Neural progenitor cell (in vitro differentiated cells): ENCODE measurements around the gene TSPAN18. TPM values are rescaled to one million over a fixed set of nuclear protein-coding genes. Genes with fewer than 3 reads are reported as not detected.

Source experiments
- DNase-seq: peaks from one replicate; pipeline ENCODE4 v3.0.0-alpha.2; 2016; ENCODE audit warnings: low spot score
- H2AFZ ChIP-seq: fragments of 200-600 bp; sonication (generic); replicated peaks from 2 replicates; pipeline ENCODE4 v1.6.1; 2016; ENCODE audit warnings: antibody characterized with exemption
- H3F3A ChIP-seq: fragments of 200-600 bp; sonication (generic); 2 replicates; pipeline ENCODE4 v1.6.1; 2016; ENCODE audit warnings: antibody characterized with exemption, low read depth
- H3K27ac ChIP-seq: fragments of 200-600 bp; sonication (generic); 2 replicates; pipeline ENCODE4 v1.5.1; 2016; ENCODE audit warnings: mild to moderate bottlenecking
- H3K27me3 ChIP-seq: fragments of 200-600 bp; sonication (generic); 2 replicates; pipeline ENCODE4 v1.6.1; 2016; ENCODE audit warnings: mild to moderate bottlenecking, moderate library complexity
- H3K36me3 ChIP-seq: fragments of 200-600 bp; sonication (generic); 2 replicates; pipeline ENCODE4 v1.5.1; 2016
- H3K4me1 ChIP-seq: fragments of 200-600 bp; sonication (generic); 2 replicates; pipeline ENCODE4 v1.6.1; 2016; ENCODE audit warnings: mixed run types
- H3K4me2 ChIP-seq: fragments of 200-600 bp; sonication (generic); 2 replicates; pipeline ENCODE4 v1.6.1; 2016
- H3K4me3 ChIP-seq: fragments of 200-600 bp; sonication (generic); 2 replicates; pipeline ENCODE4 v1.5.1; 2016
- H3K79me2 ChIP-seq: fragments of 200-600 bp; sonication (generic); 2 replicates; pipeline ENCODE4 v1.6.1; 2016; ENCODE audit warnings: low read depth
- H3K9ac ChIP-seq: fragments of 200-600 bp; sonication (generic); 2 replicates; pipeline ENCODE4 v1.6.1; 2016
- H3K9me3 ChIP-seq: fragments of 200-600 bp; sonication (generic); 2 replicates; pipeline ENCODE4 v1.5.1; 2016; ENCODE audit warnings: low read depth
- H4K20me1 ChIP-seq: fragments of 200-600 bp; sonication (generic); 2 replicates; pipeline ENCODE4 v1.6.1; 2016; ENCODE audit warnings: low read depth
- H3K27ac Mint-ChIP-seq: 3 replicates; pipeline ENCODE4 v1.8.0; 2021; ENCODE audit warnings: mixed read lengths
- H3K27me3 Mint-ChIP-seq: 2 replicates; pipeline ENCODE4 v1.8.0; 2022; ENCODE audit warnings: low read depth, mild to moderate bottlenecking, inconsistent platforms, moderate library complexity, mixed read lengths; ENCODE audit not compliant: insufficient read depth
- H3K36me3 Mint-ChIP-seq: 3 replicates; pipeline ENCODE4 v1.8.0; 2021; ENCODE audit warnings: mixed read lengths
- H3K4me1 Mint-ChIP-seq: 3 replicates; pipeline ENCODE4 v1.8.0; 2021; ENCODE audit warnings: mixed read lengths
- H3K4me3 Mint-ChIP-seq: 3 replicates; pipeline ENCODE4 v1.8.0; 2021; ENCODE audit warnings: mild to moderate bottlenecking, moderate library complexity, mixed read lengths
- H3K9me3 Mint-ChIP-seq: 3 replicates; pipeline ENCODE4 v1.8.0; 2020; ENCODE audit warnings: mixed read lengths
- CTCF ChIP-seq: fragments of 200-600 bp; sonication (generic); IDR thresholded peaks from 2 replicates; pipeline ENCODE4 v1.5.1; 2017; ENCODE audit warnings: antibody characterized with exemption, mild to moderate bottlenecking
- EZH2 ChIP-seq: fragments of 200-600 bp; sonication (generic); IDR thresholded peaks from 2 replicates; pipeline ENCODE4 v1.6.1; 2017; ENCODE audit warnings: antibody characterized with exemption, mild to moderate bottlenecking, moderate library complexity
- EZH2phosphoT487 ChIP-seq: fragments of 200-600 bp; sonication (generic); IDR thresholded peaks from 2 replicates; pipeline ENCODE4 v1.6.1; 2017; ENCODE audit warnings: antibody characterized with exemption
- total RNA-seq: library from RNA; depleted of rRNA; stranded (reverse); fragments of >200 nt; gene quantifications from 2 replicates; pipeline ENCODE4 v1.2.3, GENCODE V29; 2015; ENCODE audit warnings: low replicate concordance

TSPAN18 gene
- total RNA-seq, 1 donor from 2014 or later = 16.5 TPM

GRCh38 chr11:44707094-44707493 lies 19.7 kb upstream of the TSPAN18 start:
- Histone ChIP-seq H3K79me2 (no peaks in the 10 kb centered on the region), H3K27me3 (no peaks in the 10 kb centered on the region), H3K4me2 (no peak overlapping the region), H4K20me1 (no peaks in the 10 kb centered on the region), H3K4me1 (peaks cover 16% of the 10 kb centered on the region), H3K9ac (no peak overlapping the region), H3K4me3 (no peak overlapping the region), H3K9me3 (no peaks in the 10 kb centered on the region), H3K36me3 (no peaks in the 10 kb centered on the region), H2AFZ (no peak overlapping the region), H3F3A (peaks cover 10% of the 10 kb centered on the region), H3K27ac (no peak overlapping the region)
- H3K4me1 Mint-ChIP-seq = peaks cover 34% of the 10 kb centered on the region
- H3K27ac Mint-ChIP-seq = peak overlapping the region; percentile 38
- no peak for DNase-seq
- peaks cover 16% of the 10 kb centered on the region for H3K27me3 Mint-ChIP-seq
- H3K9me3 Mint-ChIP-seq = peaks cover 9% of the 10 kb centered on the region
- no peak for TF ChIP-seq EZH2
- TF ChIP-seq EZH2phosphoT487 = no peak
- no peak for TF ChIP-seq CTCF
- H3K4me3 Mint-ChIP-seq = no peak overlapping the region
- H3K36me3 Mint-ChIP-seq = no peaks in the 10 kb centered on the region

- Histone ChIP-seq H3F3A (peaks cover 14% of the 10 kb centered on the region), H3K27ac (no peak overlapping the region), H3K36me3 (no peaks in the 10 kb centered on the region), H3K4me2 (no peak overlapping the region), H3K79me2 (no peaks in the 10 kb centered on the region), H4K20me1 (no peaks in the 10 kb centered on the region), H3K4me1 (peaks cover 21% of the 10 kb centered on the region), H3K27me3 (no peaks in the 10 kb centered on the region), H2AFZ (no peak overlapping the region), H3K4me3 (no peak overlapping the region), H3K9me3 (no peaks in the 10 kb centered on the region), H3K9ac (no peak overlapping the region)
- TF ChIP-seq EZH2phosphoT487 = no peak
- no peak for TF ChIP-seq EZH2
- no peak for TF ChIP-seq CTCF
- peaks cover 17% of the 10 kb centered on the region for H3K27me3 Mint-ChIP-seq
- no peak overlapping the region for H3K27ac Mint-ChIP-seq
- peaks cover 37% of the 10 kb centered on the region for H3K4me1 Mint-ChIP-seq
- H3K9me3 Mint-ChIP-seq = peaks cover 9% of the 10 kb centered on the region
- no peak overlapping the region for H3K4me3 Mint-ChIP-seq
- DNase-seq = no peak
- no peaks in the 10 kb centered on the region for H3K36me3 Mint-ChIP-seq
These were observed 18.8 kb upstream of the TSPAN18 start for GRCh38 chr11:44708009-44708408.

- no peaks in the 10 kb centered on the region for H3K79me2 ChIP-seq
- H3K27me3 ChIP-seq = no peaks in the 10 kb centered on the region
- no peak overlapping the region for H3K4me3 Mint-ChIP-seq
- no peaks in the 10 kb centered on the region for H3K36me3 Mint-ChIP-seq
- H3K27me3 Mint-ChIP-seq = peaks cover 21% of the 10 kb centered on the region
- H3K27ac ChIP-seq = no peak overlapping the region
- no peak for DNase-seq
- peak overlapping the region; percentile 26 for H3K27ac Mint-ChIP-seq
- peaks cover 9% of the 10 kb centered on the region for H3K9me3 Mint-ChIP-seq
- peaks cover 43% of the 10 kb centered on the region for H3K4me1 Mint-ChIP-seq
- no peaks in the 10 kb centered on the region for H3K36me3 ChIP-seq
- no peak overlapping the region for H3K4me2 ChIP-seq
- no peak overlapping the region for H3K9ac ChIP-seq
- peaks cover 21% of the 10 kb centered on the region for H3K4me1 ChIP-seq
- TF ChIP-seq EZH2phosphoT487 (no peak), EZH2 (no peak), CTCF (no peak)
- H2AFZ ChIP-seq = no peak overlapping the region
- H3F3A ChIP-seq = peaks cover 14% of the 10 kb centered on the region
- no peaks in the 10 kb centered on the region for H4K20me1 ChIP-seq
- no peak overlapping the region for H3K4me3 ChIP-seq
- no peaks in the 10 kb centered on the region for H3K9me3 ChIP-seq
These were observed 18.1 kb upstream of the TSPAN18 start for GRCh38 chr11:44708523-44709280.
